Endothelial cell of umbilical vein (primary cell): ENCODE data around the gene DLX3. TPM values are rescaled to one million over a fixed set of nuclear protein-coding genes. Genes with fewer than 3 reads are reported as not detected.

Experiments
- BruUV-seq: library from RNA; stranded (reverse); fragments of 400-500 nt; replicated peaks from 2 replicates; lab custom pipeline; 2021; lab: Mats Ljungman, UMichigan
- CTCF ChIA-PET: fragments of 300-600, 350-600 bp; sonication (Branson Sonifier 250); formaldehyde crosslinking; loops from one replicate; lab custom pipeline; 2021; ENCODE audit warnings: antibody characterized with exemption, inconsistent platforms; lab: Charles Lee
- POLR2A ChIA-PET: fragments of 300-600, 350-600 bp; sonication (Branson Sonifier 250); formaldehyde crosslinking; loops from one replicate; lab custom pipeline; 2021; ENCODE audit warnings: antibody characterized with exemption, inconsistent platforms; lab: Charles Lee
- DNase-seq: peaks from one replicate; pipeline ENCODE4 v3.0.0-alpha.2; 2011; ENCODE audit warnings: low read depth, low spot score
- FAIRE-seq: peaks from 2 replicates; lab custom pipeline; 2011; peaks lifted over from hg19 to GRCh38; lab: Jason Lieb, UNC
- H2AFZ ChIP-seq: 2 replicates; pipeline ENCODE4 v1.6.0; 2012; ENCODE audit warnings: low read depth, low read length, control low read depth, inconsistent platforms
- H3K27ac ChIP-seq: 2 replicates; pipeline ENCODE4 v1.5.1; 2011; ENCODE audit warnings: low read depth, mild to moderate bottlenecking, control low read depth, low read length, moderate library complexity; ENCODE audit not compliant: insufficient read depth
- H3K27me3 ChIP-seq, 2 experiments: 2 replicates each; pipeline versions ENCODE4 v1.6.0 to v1.6.1; 2011; ENCODE audit warnings: low read length in 2 of 2, mixed read lengths in 1 of 2; ENCODE audit not compliant: control insufficient read depth in 2 of 2, insufficient read depth in 2 of 2
- H3K36me3 ChIP-seq, 2 experiments: 2 replicates in 1 of 2; 3 replicates in 1 of 2; pipeline ENCODE4 v1.5.1; 2011; ENCODE audit warnings: low read length in 2 of 2, mild to moderate bottlenecking in 1 of 2, moderate library complexity in 1 of 2; ENCODE audit not compliant: control insufficient read depth in 2 of 2, insufficient read depth in 2 of 2; ENCODE audit errors: extremely low read depth in 1 of 2
- H3K4me1 ChIP-seq: 3 replicates; pipeline ENCODE4 v1.5.1; 2011; ENCODE audit warnings: mild to moderate bottlenecking, low read length; ENCODE audit not compliant: control insufficient read depth, insufficient read depth; ENCODE audit errors: extremely low read depth
- H3K4me2 ChIP-seq: 2 replicates; pipeline ENCODE4 v1.6.1; 2011; ENCODE audit warnings: low read length, control low read depth, mixed read lengths; ENCODE audit not compliant: insufficient read depth
- H3K4me3 ChIP-seq, 3 experiments: fragments of 200-600 bp in 1 of 3; sonication (generic), shearing (Covaris generic) in 1 of 3; replicated peaks in 1 of 3; 2 replicates each; pipeline ENCODE4 v1.5.1; 2011 to 2016; ENCODE audit warnings: control low read depth in 3 of 3, low read length in 3 of 3, mild to moderate bottlenecking in 2 of 3, inconsistent platforms in 1 of 3, low read depth in 1 of 3, moderate library complexity in 1 of 3; ENCODE audit not compliant: insufficient read depth in 1 of 3
- H3K79me2 ChIP-seq: 2 replicates; pipeline ENCODE4 v1.6.0; 2012; ENCODE audit warnings: low read length, inconsistent platforms; ENCODE audit not compliant: control insufficient read depth, insufficient read depth
- H3K9ac ChIP-seq: replicated peaks from 2 replicates; pipeline ENCODE3; 2011; ENCODE audit warnings: low read length, control low read depth; ENCODE audit not compliant: insufficient read depth; ENCODE audit errors: extremely low read depth
- H3K9me1 ChIP-seq: replicated peaks from 3 replicates; pipeline ENCODE4 v1.6.0; 2011; ENCODE audit warnings: mild to moderate bottlenecking, low read length; ENCODE audit not compliant: control insufficient read depth, insufficient read depth; ENCODE audit errors: extremely low read depth
- H3K9me3 ChIP-seq: replicated peaks from 2 replicates; pipeline ENCODE4 v1.5.1; 2012; ENCODE audit warnings: low read length, inconsistent platforms; ENCODE audit not compliant: control insufficient read depth, insufficient read depth
- H4K20me1 ChIP-seq: replicated peaks from 2 replicates; pipeline ENCODE3; 2011; ENCODE audit warnings: mild to moderate bottlenecking, low read length; ENCODE audit not compliant: control insufficient read depth, insufficient read depth; ENCODE audit errors: extremely low read depth
- EZH2 ChIP-seq: IDR thresholded peaks from 2 replicates; pipeline ENCODE4 v1.6.1; 2012; ENCODE audit warnings: borderline replicate concordance, low read depth, mild to moderate bottlenecking, moderate library complexity, low read length, inconsistent platforms; ENCODE audit not compliant: severe bottlenecking
- FOS ChIP-seq: IDR thresholded peaks from 2 replicates; pipeline ENCODE4 v1.6.1; 2011; ENCODE audit warnings: mild to moderate bottlenecking, low read length, moderate library complexity, borderline replicate concordance; ENCODE audit not compliant: insufficient read depth
- GATA2 ChIP-seq: IDR thresholded peaks from 2 replicates; pipeline ENCODE4 v1.7.0; 2011; ENCODE audit warnings: low read depth, mild to moderate bottlenecking, moderate library complexity, mixed read lengths, low read length; ENCODE audit not compliant: insufficient read length, insufficient read depth
- JUN ChIP-seq: IDR thresholded peaks from 2 replicates; pipeline ENCODE4 v1.6.1; 2011; ENCODE audit warnings: borderline replicate concordance, low read depth; ENCODE audit not compliant: insufficient read length, insufficient read depth
- MYC ChIP-seq: IDR thresholded peaks from one replicate; pipeline ENCODE4 v1.6.1; 2011; ENCODE audit warnings: mild to moderate bottlenecking, low read depth, low read length
- POLR2A ChIP-seq: IDR thresholded peaks from 2 replicates; pipeline ENCODE4 v1.6.1; 2012; ENCODE audit warnings: low read depth, mild to moderate bottlenecking, control low read depth, low read length
- POLR2AphosphoS5 ChIP-seq: IDR thresholded peaks from 2 replicates; pipeline ENCODE4 v1.6.1; 2012; ENCODE audit warnings: low read depth, mild to moderate bottlenecking, control low read depth, low read length, moderate library complexity; ENCODE audit not compliant: insufficient read depth
- dilution Hi-C: fragments of 300-500 bp; cut with MboI; formaldehyde crosslinking; loops from one replicate; pipeline ENCODE4 v1.15.0; 2019; ENCODE audit warnings: low sequenced_read_pairs; ENCODE audit not compliant: extremely low pct_ligation_motif_present
- intact Hi-C: fragments of 100-400 bp; cut with micrococcal nuclease; formaldehyde crosslinking; loops from one replicate; pipeline ENCODE4 v1.10.0; 2022
- polyA plus RNA-seq, 4 experiments: library from polyadenylated mRNA; depleted of rRNA in 3 of 4; stranded (reverse) in 3 of 4; unstranded in 1 of 4; fragments of >200 nt; gene quantifications; 2 replicates each; pipeline versions ENCODE4 v1.2.1 to v1.2.3, GENCODE V29; 2011 to 2012; ENCODE audit warnings: missing spikeins in 1 of 4
- total RNA-seq: library from RNA; stranded (reverse); gene quantifications from 2 replicates; pipeline ENCODE4 v1.2.3, GENCODE V29; 2021
- TF ChIP-seq, protein P1 (sequence below): IDR thresholded peaks from 2 replicates; pipeline ENCODE4 v1.6.1; 2011; ENCODE audit not compliant: insufficient read depth, insufficient read length
- TF ChIP-seq, protein P2 (sequence below), 2 donors: IDR thresholded peaks; 1 replicate in 1 of 2; 2 replicates in 1 of 2; pipeline ENCODE4 v1.5.1; 2011; ENCODE audit warnings: low read length in 2 of 2, mild to moderate bottlenecking in 2 of 2, moderate library complexity in 2 of 2, control low read depth in 1 of 2, inconsistent platforms in 1 of 2, low read depth in 1 of 2; ENCODE audit not compliant: insufficient read depth in 1 of 2; ENCODE audit errors: extremely low read depth in 1 of 2

DLX3 gene
- total and polyA plus RNA-seq, 2 donors (not counting 3 experiments of a cell fraction or from before 2014, with no cell fraction given), result not detected

DNA sequence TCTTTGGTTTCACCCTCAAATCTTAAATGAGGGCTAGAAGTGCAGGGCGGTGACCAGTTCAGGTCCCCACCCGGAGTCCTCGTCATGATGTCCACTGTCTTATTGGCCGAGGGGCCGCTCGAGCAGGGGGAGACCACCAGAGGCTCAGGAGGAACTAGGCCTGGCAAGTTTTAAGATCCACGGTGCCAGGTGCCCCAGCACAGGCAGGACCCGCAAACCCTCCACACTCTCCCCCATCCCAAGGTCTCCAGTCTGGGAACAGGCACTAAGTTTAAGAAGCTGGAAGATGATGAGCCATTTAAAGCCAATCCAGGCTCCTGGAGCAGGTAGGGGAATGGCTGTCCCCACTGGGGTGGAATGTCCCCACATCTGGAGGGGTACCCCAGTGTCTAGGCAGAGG, 4.1 kb downstream of the DLX3 start:
- Histone ChIP-seq H3K79me2 (no peaks in the 10 kb centered on the region), H2AFZ (no peak overlapping the region), H3K4me2 (no peak overlapping the region), H3K4me3 (no peak overlapping the region), H3K9me3 (no peaks in the 10 kb centered on the region), H3K9ac (no peak overlapping the region), H3K36me3 (no peaks in the 10 kb centered on the region), H3K9me1 (no peaks in the 10 kb centered on the region), H4K20me1 (no peaks in the 10 kb centered on the region), H3K27me3 (peaks cover 58 to 64% of the 10 kb centered on the region in 2 experiments), H3K27ac (no peak overlapping the region), H3K4me1 (no peaks in the 10 kb centered on the region)
- BruUV-seq, result no TSS peak
- TF ChIP-seq FOS (no peak), MYC (no peak), EZH2 (no peak)
- FAIRE-seq (no peak), DNase-seq (no peak)
- intact Hi-C loops, result no loop called here
- ChIA-PET CTCF (interaction anchor here (0.8 to 1.8 kb wide), 3 partner anchors 11 to 434 kb away, joined by 3 to 12 read pairs (median 5); no protein-coding TSS in a partner anchor), POLR2A (no interaction called here)
- dilution Hi-C loops, result no loop called here

DNA sequence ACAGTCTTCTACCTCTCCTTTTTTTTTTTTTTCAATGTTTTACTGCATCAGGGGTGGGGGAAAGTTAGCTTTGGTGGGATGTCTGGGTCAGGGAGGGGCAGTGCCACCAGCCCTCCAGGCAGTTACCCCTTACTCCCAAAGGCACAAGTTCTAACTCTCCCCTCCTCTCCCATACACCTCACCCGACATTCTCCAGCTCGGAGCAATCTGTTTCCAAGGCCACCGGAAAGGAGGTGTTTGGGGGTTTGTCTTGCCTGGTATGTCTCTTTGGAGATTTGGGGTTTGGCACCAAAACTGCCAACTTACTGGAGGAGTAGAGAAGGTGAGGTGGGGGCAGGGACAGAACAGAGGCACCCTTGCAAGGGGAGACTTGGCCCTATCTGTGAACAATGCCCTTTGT, 4.7 kb downstream of the DLX3 start:
- intact Hi-C loops (no loop called here), dilution Hi-C loops (no loop called here)
- Histone ChIP-seq H3K27ac (no peak overlapping the region), H3K9ac (no peak overlapping the region), H2AFZ (no peak overlapping the region), H3K4me3 (no peak overlapping the region), H3K9me3 (no peaks in the 10 kb centered on the region), H3K27me3 (peaks cover 52 to 60% of the 10 kb centered on the region in 2 experiments), H3K9me1 (no peaks in the 10 kb centered on the region), H3K4me1 (no peaks in the 10 kb centered on the region), H3K36me3 (no peaks in the 10 kb centered on the region), H3K4me2 (no peak overlapping the region), H3K79me2 (no peaks in the 10 kb centered on the region), H4K20me1 (no peaks in the 10 kb centered on the region)
- no peak for FAIRE-seq
- no peak for DNase-seq
- BruUV-seq, result no TSS peak
- TF ChIP-seq FOS (no peak), MYC (no peak), EZH2 (no peak), POLR2AphosphoS5 (no peak), GATA2 (no peak), POLR2A (no peak), JUN (no peak)
- TF ChIP-seq, protein P1, sequence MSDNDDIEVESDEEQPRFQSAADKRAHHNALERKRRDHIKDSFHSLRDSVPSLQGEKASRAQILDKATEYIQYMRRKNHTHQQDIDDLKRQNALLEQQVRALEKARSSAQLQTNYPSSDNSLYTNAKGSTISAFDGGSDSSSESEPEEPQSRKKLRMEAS, result no peak
- TF ChIP-seq, protein P2, sequence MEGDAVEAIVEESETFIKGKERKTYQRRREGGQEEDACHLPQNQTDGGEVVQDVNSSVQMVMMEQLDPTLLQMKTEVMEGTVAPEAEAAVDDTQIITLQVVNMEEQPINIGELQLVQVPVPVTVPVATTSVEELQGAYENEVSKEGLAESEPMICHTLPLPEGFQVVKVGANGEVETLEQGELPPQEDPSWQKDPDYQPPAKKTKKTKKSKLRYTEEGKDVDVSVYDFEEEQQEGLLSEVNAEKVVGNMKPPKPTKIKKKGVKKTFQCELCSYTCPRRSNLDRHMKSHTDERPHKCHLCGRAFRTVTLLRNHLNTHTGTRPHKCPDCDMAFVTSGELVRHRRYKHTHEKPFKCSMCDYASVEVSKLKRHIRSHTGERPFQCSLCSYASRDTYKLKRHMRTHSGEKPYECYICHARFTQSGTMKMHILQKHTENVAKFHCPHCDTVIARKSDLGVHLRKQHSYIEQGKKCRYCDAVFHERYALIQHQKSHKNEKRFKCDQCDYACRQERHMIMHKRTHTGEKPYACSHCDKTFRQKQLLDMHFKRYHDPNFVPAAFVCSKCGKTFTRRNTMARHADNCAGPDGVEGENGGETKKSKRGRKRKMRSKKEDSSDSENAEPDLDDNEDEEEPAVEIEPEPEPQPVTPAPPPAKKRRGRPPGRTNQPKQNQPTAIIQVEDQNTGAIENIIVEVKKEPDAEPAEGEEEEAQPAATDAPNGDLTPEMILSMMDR (IDR thresholded peaks at IDR 0.05; ENCODE audit: extremely low read depth in 1 of 2, insufficient read depth in 1 of 2, low read depth in 1 of 2, low read length in 2 of 2), result no peak
- ChIA-PET CTCF (interaction anchor here (0.8 to 7.5 kb wide), 5 partner anchors 6 to 434 kb away, joined by 3 to 63 read pairs (median 9); partner anchors contain the start of gene DLX3), POLR2A (no interaction called here)
